ENCODE data around the gene CCDC9.

GRCh38 chr19:47253970-47254369 lies 2.4 kb upstream of the CCDC9 start:
- TF ChIP-seq CTCF (IDR thresholded peaks at IDR 0.05) = no peak
- TF ChIP-seq POLR2AphosphoS5 (IDR thresholded peaks at IDR 0.05) = no peak
- TF ChIP-seq POLR2A (IDR thresholded peaks at IDR 0.05) = no peak
- no peak for TF ChIP-seq EP300 (IDR thresholded peaks at IDR 0.05)

Data from sigmoid colon (tissue), 4 donors.